PFSK-1 (cell line): ENCODE measurements around the gene SLCO3A1.

Experiments used
- FOXP2 ChIP-seq: optimal IDR thresholded peaks from 2 replicates; pipeline ENCODE3; 2011; ENCODE audit warnings: borderline replicate concordance, control low read depth, inconsistent platforms; ENCODE audit not compliant: insufficient read depth; ENCODE audit errors: extremely low read length, extremely low read depth
- POLR2AphosphoS5 ChIP-seq: IDR thresholded peaks from 2 replicates; pipeline ENCODE4 v1.6.1; 2012; ENCODE audit warnings: low read depth, mild to moderate bottlenecking, control low read depth, low read length, moderate library complexity
- REST ChIP-seq, 2 experiments: IDR thresholded peaks; 2 replicates each; pipeline versions ENCODE4 v1.6.1 to v1.8.0; 2011 to 2012; ENCODE audit warnings: low read depth in 2 of 2, low read length in 2 of 2, control low read depth in 1 of 2, inconsistent platforms in 1 of 2, mild to moderate bottlenecking in 1 of 2, moderate library complexity in 1 of 2; ENCODE audit not compliant: insufficient read depth in 1 of 2
- TAF1 ChIP-seq: IDR thresholded peaks from 2 replicates; pipeline ENCODE4 v1.6.1; 2012; ENCODE audit warnings: low read length, control low read depth, borderline replicate concordance; ENCODE audit not compliant: insufficient read depth

GRCh38 chr15:92050220-92050898 lies 196.9 kb downstream of the SLCO3A1 start:
- TF ChIP-seq TAF1 (no peak), REST (IDR thresholded peaks at IDR 0.05; ENCODE audit: insufficient read depth in 1 of 2, low read depth in 2 of 2, low read length in 2 of 2) (no peak), POLR2AphosphoS5 (no peak), FOXP2 (no peak)
